ENCODE results near the gene AQP12B. TPM values are rescaled to one million over a fixed set of nuclear protein-coding genes. Genes with fewer than 3 reads are reported as not detected.

AQP12B gene
- total RNA-seq, 8 experiments from 2014 or later: 0.05 to 0.52 (median 0.21) TPM; not detected in 1

DNA sequence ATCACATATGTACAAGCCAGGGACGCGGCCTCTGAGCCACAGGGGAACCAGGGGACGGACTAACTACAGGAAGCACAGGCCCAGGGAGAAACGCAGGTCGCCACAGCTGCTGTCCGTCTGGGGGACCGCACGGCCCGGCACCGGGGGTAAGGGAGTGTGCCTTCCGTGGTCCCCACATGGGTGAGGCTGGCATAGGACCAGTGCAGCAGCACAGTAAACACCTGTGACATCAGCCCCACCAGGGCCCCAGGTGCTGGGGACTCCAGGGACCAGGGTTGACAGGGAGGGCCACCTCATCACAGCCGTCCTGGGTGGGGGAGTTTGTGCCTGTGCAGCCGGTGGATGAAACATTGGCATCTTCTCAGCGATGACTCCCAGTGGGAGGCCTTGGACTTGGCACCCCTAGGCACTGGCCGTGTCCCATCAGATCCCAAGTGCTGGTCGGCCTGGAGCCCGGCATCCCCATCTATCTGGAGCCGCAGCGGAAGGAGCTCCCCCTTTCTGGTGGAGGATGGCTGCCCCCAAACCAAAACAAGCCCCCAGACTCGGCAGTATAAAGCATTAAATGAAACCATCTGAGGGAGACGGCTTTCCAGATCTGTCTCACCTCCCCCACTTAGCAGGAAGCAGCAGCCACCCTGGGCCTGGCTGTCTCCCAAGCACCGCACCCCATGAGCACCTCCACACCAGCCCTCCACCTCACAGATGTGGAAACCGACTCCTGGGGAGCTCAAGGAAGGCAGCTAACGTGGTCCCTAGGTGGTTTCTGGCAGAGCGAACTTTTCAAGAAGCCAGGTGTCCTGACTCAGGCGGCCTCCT is 31.5 kb upstream of the AQP12B start:
- ATAC-seq (replicated peaks in 6 of 8): peak in 5 of 8 experiments; percentile 5 to 20 (median 14)
- Histone ChIP-seq H3K4me3 (no peak overlapping the region), H3K27ac (no peak overlapping the region), H3K4me1 (replicated peaks in 1 of 2) (no peaks in the 10 kb centered on the region)
- WGBS, 10 experiments: 9 to 90% (median 69%) methylated on average over 2 to 9 of the region's 26 CpGs; no CpG with 5 or more reads in 4 of the 10 experiments
- in situ Hi-C loops (cut with MboI; ENCODE audit: low pct_unique_long_range_greater_than_20kb in 2 of 9, low sequenced_read_pairs in 9 of 9, unreplicated experiment in 9 of 9): no loop called here

DNA sequence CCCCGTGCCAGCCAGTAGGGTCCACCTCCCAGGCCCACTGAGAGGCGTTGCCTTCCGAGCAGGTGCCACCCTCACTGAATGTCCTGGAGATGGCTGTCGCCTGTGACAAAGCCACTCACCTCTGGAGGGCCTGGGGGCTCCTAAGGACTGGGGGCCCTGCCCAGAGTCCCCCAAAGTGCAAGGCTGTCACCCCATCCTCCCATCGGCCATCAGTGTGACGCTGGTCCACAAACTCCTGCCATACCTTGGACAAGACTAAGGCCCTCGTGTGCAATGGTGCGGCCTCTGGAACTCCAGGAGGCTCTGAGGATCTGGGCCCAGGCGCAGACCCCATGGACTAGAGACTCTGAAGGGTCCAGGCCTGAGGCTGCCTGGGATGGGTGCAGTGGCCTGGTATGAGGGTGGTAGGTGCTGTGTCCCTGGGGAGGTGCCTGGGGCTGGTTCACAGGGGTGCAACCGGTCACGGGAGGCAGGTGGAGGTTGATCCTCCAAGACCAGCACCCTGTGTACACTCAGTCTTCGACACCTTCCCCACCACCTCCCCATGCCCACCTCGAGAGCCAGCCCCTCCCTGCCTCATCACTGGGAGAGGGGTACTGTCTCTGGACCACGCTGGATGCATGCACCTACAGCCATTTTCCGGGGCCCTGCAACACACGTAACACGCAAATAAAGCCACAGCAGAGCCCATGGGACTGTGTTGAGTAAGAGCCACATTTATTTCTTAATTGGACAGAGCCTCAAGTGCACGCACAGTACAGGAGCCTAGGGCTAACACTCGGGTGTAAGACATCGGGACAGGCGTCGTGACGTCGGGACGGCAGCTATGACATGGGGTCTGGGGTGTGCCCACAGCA is 30.6 kb upstream of the AQP12B start:
- WGBS, 10 experiments: 50 to 98% (median 83%) methylated on average over 2 to 7 of the region's 25 CpGs; no CpG with 5 or more reads in 5 of the 10 experiments
- Histone ChIP-seq H3K4me3 (no peak overlapping the region), H3K27ac (no peak overlapping the region), H3K4me1 (replicated peaks in 1 of 2) (no peaks in the 10 kb centered on the region)
- in situ Hi-C loops (cut with MboI; ENCODE audit: low pct_unique_long_range_greater_than_20kb in 2 of 9, low sequenced_read_pairs in 9 of 9, unreplicated experiment in 9 of 9): no loop called here
- peak in 5 of 8 experiments; percentile 3 to 27 (median 11) for ATAC-seq (replicated peaks in 6 of 8)

GRCh38 chr2:240712121-240712520 is 29.4 kb upstream of the AQP12B start:
- Histone ChIP-seq H3K4me1 (replicated peaks in 1 of 2) (no peaks in the 10 kb centered on the region), H3K4me3 (no peak overlapping the region), H3K27ac (no peak overlapping the region)
- ATAC-seq (replicated peaks in 6 of 8): peak in 1 of 8 experiments; percentile 1
- in situ Hi-C loops (cut with MboI; ENCODE audit: low pct_unique_long_range_greater_than_20kb in 2 of 9, low sequenced_read_pairs in 9 of 9, unreplicated experiment in 9 of 9): no loop called here
- WGBS, 10 experiments: 57 to 100% (median 79%) methylated on average over 2 to 5 of the region's 9 CpGs; no CpG with 5 or more reads in 6 of the 10 experiments

- 20 to 100% (median 77%) methylated on average over 1 to 3 of the region's 5 CpGs; no CpG with 5 or more reads in 6 of the 10 experiments for WGBS, 10 experiments
- no peak overlapping the region for H3K4me3 ChIP-seq
- in situ Hi-C loops (cut with MboI; ENCODE audit: low pct_unique_long_range_greater_than_20kb in 2 of 9, low sequenced_read_pairs in 9 of 9, unreplicated experiment in 9 of 9): no loop called here
- ATAC-seq (replicated peaks in 6 of 8): peak in 4 of 8 experiments; percentile 4 to 10 (median 6)
- no peaks in the 10 kb centered on the region for H3K4me1 ChIP-seq (replicated peaks in 1 of 2)
- H3K27ac ChIP-seq: no peak overlapping the region
Observed at GRCh38 chr2:240711701-240712100, 29.0 kb upstream of the AQP12B start.

DNA sequence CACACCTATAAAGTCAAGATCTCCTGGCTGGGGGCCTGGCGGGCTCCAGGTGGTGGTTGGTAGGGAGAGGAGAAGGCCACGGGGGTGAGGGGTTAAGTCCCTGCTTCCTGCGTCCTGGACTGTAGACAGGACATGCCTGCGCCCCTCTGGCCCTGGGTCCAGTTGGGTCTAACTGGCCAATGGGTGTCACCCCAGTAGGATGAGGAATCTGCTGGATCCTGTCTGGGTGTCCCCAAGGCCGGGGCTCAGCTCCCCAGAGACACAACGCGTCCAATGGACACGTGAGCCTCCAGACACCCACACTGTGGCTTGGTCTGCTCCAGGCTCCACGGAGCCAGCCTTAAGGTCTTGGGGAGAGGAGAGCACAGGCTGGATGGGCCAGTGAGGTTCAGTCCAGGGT is 28.6 kb upstream of the AQP12B start:
- Histone ChIP-seq H3K4me1 (replicated peaks in 1 of 2) (no peaks in the 10 kb centered on the region), H3K27ac (no peak overlapping the region), H3K4me3 (no peak overlapping the region)
- in situ Hi-C loops (cut with MboI; ENCODE audit: low pct_unique_long_range_greater_than_20kb in 2 of 9, low sequenced_read_pairs in 9 of 9, unreplicated experiment in 9 of 9): no loop called here
- ATAC-seq (replicated peaks in 6 of 8): peak in 4 of 8 experiments; percentile 3 to 11 (median 4)
- WGBS, 10 experiments: 70 to 100% (median 77%) methylated on average over 1 to 4 of the region's 9 CpGs; no CpG with 5 or more reads in 7 of the 10 experiments

GRCh38 chr2:240708457-240708856 is 25.8 kb upstream of the AQP12B start:
- Histone ChIP-seq H3K4me1 (replicated peaks in 1 of 2) (no peaks in the 10 kb centered on the region), H3K27ac (no peak overlapping the region), H3K4me3 (no peak overlapping the region)
- in situ Hi-C loops (cut with MboI; ENCODE audit: low pct_unique_long_range_greater_than_20kb in 2 of 9, low sequenced_read_pairs in 9 of 9, unreplicated experiment in 9 of 9): no loop called here
- ATAC-seq (replicated peaks in 6 of 8): no peak
- 26 to 73% (median 50%) methylated on average over 1 to 4 of the region's 7 CpGs; no CpG with 5 or more reads in 3 of the 10 experiments for WGBS, 10 experiments

DNA sequence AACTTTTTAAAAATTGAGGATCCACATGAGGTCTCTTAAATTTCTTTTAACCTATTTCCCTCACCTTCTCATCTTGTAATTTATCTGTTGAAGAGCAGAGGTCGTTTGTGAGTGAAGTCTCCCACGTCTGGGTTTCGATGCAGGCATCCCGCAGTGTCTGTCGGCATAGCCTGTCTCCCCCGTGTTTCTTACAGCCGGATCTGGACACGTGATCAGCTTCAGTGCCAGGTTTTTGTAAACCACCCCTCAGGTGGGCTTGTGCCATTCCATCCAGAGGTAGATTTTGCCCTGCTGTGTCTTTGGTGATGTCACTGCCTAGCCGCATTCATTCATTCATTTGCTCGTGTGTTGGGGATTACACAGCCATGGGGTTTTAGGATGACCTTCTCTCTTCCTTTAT is 25.1 kb upstream of the AQP12B start:
- ATAC-seq (replicated peaks in 6 of 8): no peak
- in situ Hi-C loops (cut with MboI; ENCODE audit: low pct_unique_long_range_greater_than_20kb in 2 of 9, low sequenced_read_pairs in 9 of 9, unreplicated experiment in 9 of 9): no loop called here

DNA sequence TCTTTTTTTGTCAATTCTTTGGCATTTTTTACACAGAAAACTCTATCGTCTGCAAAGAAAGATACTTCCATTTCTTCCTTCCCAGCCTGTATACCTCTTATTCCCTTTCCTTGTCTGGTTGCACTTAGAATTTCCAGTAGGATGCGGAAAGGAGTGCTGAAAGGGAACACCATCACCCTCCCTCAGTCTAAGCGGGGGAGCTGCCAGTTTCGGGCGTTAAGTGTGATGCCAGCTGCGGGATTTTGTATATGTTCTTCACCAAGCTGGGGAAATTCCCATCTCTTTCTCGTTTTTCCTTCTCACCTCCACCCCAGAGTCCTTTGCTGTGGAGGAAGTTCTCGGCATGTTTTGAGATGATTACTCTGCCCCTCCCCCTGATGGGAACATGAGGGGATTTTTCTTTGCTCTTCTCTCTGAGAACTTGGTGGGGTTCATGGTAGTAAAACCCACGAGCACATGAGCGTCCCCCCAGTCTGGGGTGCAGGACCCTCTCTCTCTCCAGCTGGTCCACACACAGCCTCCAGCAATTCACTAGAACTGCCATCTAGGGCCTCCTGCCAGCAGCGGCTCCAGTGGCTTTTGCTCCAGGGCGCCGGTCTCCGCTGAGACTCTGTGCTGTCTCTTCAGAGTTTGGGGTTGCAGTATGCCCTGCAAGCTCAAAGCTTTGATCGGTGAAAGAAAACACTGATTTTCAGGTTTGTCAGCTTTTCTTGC is 24.5 kb upstream of the AQP12B start:
- WGBS, 10 experiments: 31 to 95% (median 76%) methylated on average over 2 to 13 of the region's 15 CpGs
- in situ Hi-C loops (cut with MboI; ENCODE audit: low pct_unique_long_range_greater_than_20kb in 2 of 9, low sequenced_read_pairs in 9 of 9, unreplicated experiment in 9 of 9): no loop called here
- H3K27ac ChIP-seq: no peak overlapping the region

More for the DNA sequence above, 25.1 kb upstream of the AQP12B start:
- Histone ChIP-seq H3K27ac (no peak overlapping the region), H3K4me1 (replicated peaks in 1 of 2) (no peaks in the 10 kb centered on the region), H3K4me3 (no peak overlapping the region)
- 53 to 89% (median 70%) methylated on average over 3 to 8 of the region's 10 CpGs; no CpG with 5 or more reads in 5 of the 10 experiments for WGBS, 10 experiments

GRCh38 chr2:240705204-240705791 is 22.6 kb upstream of the AQP12B start:
- no peak overlapping the region for H3K27ac ChIP-seq
- 46 to 100% (median 83%) methylated on average over 2 to 11 of the region's 12 CpGs for whole genome bisulfite sequencing, 10 experiments
- ATAC-seq (replicated peaks in 6 of 8): no peak
- H3K4me3 ChIP-seq: no peak overlapping the region
- in situ Hi-C loops (cut with MboI; ENCODE audit: low pct_unique_long_range_greater_than_20kb in 2 of 9, low sequenced_read_pairs in 9 of 9, unreplicated experiment in 9 of 9): no loop called here
- no peaks in the 10 kb centered on the region for H3K4me1 ChIP-seq (replicated peaks in 1 of 2)

More for the DNA sequence above, 24.5 kb upstream of the AQP12B start:
- no peak for ATAC-seq (replicated peaks in 6 of 8)
- H3K4me3 ChIP-seq: no peak overlapping the region
- H3K4me1 ChIP-seq (replicated peaks in 1 of 2): no peaks in the 10 kb centered on the region

- H3K27ac ChIP-seq: no peak overlapping the region
- no peak overlapping the region for H3K4me3 ChIP-seq
- in situ Hi-C loops (cut with MboI; ENCODE audit: low pct_unique_long_range_greater_than_20kb in 2 of 9, low sequenced_read_pairs in 9 of 9, unreplicated experiment in 9 of 9): no loop called here
- 40 to 80% (median 53%) methylated on average over 1 to 6 of the region's 19 CpGs; no CpG with 5 or more reads in 7 of the 10 experiments for WGBS, 10 experiments
- no peaks in the 10 kb centered on the region for H3K4me1 ChIP-seq (replicated peaks in 1 of 2)
- ATAC-seq (replicated peaks in 6 of 8): no peak
Observed at GRCh38 chr2:240704651-240705050, 22.0 kb upstream of the AQP12B start.

DNA sequence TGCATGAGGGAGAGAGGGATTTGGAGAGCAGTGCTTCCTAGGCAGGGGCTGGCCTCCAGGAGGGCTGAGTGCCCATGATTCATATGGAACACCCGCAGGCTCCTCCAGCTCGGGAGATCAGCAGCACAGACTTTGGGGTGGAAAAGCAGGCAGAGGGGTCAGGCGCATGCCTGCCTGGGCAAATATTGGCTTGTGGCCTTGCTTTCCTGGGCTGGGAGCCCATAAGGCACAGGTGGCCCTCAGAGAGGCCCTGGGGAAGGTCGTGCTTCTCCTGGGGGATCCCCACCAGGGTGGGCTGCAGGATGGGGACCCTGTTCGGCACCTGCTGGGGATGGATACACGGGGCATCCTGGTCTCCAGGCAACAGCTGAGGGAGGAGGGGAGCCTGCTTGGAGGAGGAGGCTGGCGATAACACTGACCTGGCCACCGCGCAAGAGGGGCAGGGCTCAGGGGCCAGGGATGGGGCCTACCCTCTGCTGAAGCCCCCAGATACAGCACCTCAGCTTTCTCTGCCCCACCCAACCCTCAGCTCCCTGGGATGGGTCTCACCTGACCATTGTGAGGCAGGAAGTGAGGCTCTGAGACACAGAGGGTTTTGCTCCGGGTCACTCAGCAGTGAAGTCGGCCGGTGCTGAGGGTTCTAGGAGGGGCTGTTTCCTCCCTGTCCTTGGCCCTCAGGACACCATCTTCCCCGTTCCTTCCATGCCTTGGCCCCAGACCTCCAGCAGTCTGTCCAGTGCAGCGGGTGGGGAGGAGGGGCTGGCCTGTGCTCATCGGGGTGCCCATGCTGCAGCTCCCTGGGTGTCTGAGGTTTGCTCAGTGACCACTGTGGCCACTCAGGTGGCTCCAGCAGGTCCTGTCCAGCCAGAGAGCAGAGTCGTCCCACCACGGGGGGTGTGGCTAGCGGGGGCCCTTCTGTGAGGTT is 21.0 kb upstream of the AQP12B start:
- Histone ChIP-seq H3K4me3 (no peak overlapping the region), H3K27ac (no peak overlapping the region), H3K4me1 (replicated peaks in 1 of 2) (no peaks in the 10 kb centered on the region)
- in situ Hi-C loops (cut with MboI; ENCODE audit: low pct_unique_long_range_greater_than_20kb in 2 of 9, low sequenced_read_pairs in 9 of 9, unreplicated experiment in 9 of 9): no loop called here
- 45 to 100% (median 74%) methylated on average over 1 to 7 of the region's 18 CpGs; no CpG with 5 or more reads in 5 of the 10 experiments for WGBS, 10 experiments
- ATAC-seq (replicated peaks in 6 of 8): no peak

Measured in motor neuron (in vitro differentiated cells).